ENCODE data around the gene SLC5A2. TPM values are rescaled to one million over a fixed set of nuclear protein-coding genes. Genes with fewer than 3 reads are reported as not detected.
A peak's percentile ranks its signal among the peaks of the same experiment; 100 is the strongest.

SLC5A2 gene
- total and polyA plus RNA-seq, 2 of the 13 experiments (the other 11 are each of a cell fraction or from before 2014, with no cell fraction given): 0.24 to 0.97 TPM

DNA sequence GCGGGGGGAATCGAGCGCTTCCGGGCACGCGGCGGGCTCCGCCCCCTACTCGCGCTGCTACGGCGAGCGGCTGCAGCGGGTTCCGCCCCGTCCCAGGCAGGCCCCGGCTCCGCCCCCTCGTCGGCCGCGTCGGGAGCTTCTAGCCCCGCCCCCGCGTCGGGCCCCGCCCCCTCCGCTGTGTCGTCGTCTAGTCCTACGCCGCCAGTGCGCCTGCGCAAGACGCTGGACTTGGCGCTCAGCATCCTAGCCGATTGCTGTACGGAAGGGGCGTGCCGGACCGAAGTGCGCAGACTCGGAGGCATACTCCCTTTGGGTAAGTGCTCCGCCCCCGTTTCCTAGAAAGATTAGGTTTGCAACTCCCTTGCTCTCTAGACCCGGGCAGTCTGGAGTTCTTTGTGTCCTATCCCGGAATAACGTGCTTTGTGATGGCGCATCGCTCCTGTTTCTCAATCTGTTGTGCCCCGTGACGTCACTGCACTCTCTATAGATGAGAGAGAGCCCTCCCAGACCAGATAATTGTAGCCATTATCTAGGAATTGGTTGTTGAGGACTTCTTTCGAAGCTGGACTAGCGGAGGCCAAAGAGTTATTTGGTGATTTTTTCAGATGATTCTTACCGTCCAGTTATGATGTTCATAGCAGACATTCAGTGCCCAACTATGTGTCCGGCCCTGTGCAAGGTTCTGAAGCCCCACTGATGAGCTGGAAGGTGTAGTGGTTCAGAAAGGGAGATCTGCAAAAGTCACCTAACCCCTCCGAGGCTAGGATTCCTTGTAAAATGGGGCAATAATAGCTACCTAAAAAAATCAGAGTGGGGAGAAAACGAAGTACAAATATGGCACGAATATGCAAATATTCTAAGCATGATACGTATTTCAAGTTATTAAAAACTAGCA, 23.0 kb upstream of the SLC5A2 start (continued):
- TF ChIP-seq ATF7 (IDR thresholded peaks at IDR 0.05): peak; percentile 75
- TF ChIP-seq ATF7 (CRISPR knock-in tag; IDR thresholded peaks at IDR 0.05): no peak
- TF ChIP-seq KLF9 (CRISPR knock-in tag; IDR thresholded peaks at IDR 0.05; ENCODE audit: low read depth): peak; percentile 9; the same call in 1 of the 2 replicates
- TF ChIP-seq HHEX (CRISPR knock-in tag; IDR thresholded peaks at IDR 0.05): no peak
- TF ChIP-seq ZZZ3 (CRISPR knock-in tag; IDR thresholded peaks at IDR 0.05; ENCODE audit: borderline replicate concordance): 0 out of 2 replicates have a peak, but pooled peaks have one; percentile 15
- TF ChIP-seq SNRNP70 (IDR thresholded peaks at IDR 0.05; ENCODE audit: low read depth, low read length): no peak
- no peak for TF ChIP-seq SOX6 (IDR thresholded peaks at IDR 0.05)
- peak; percentile 30; the same call in 1 of the 2 replicates for TF ChIP-seq SOX6 (CRISPR knock-in tag; IDR thresholded peaks at IDR 0.05)
- peak; percentile 28 for TF ChIP-seq TBL1XR1 (IDR thresholded peaks at IDR 0.05; ENCODE audit: borderline replicate concordance, low read length, partially characterized antibody)
- TF ChIP-seq, protein P1, sequence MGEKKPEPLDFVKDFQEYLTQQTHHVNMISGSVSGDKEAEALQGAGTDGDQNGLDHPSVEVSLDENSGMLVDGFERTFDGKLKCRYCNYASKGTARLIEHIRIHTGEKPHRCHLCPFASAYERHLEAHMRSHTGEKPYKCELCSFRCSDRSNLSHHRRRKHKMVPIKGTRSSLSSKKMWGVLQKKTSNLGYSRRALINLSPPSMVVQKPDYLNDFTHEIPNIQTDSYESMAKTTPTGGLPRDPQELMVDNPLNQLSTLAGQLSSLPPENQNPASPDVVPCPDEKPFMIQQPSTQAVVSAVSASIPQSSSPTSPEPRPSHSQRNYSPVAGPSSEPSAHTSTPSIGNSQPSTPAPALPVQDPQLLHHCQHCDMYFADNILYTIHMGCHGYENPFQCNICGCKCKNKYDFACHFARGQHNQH (CRISPR knock-in tag; IDR thresholded peaks at IDR 0.05): 0 out of 2 replicates have a peak, but pooled peaks have one; percentile 12
- TF ChIP-seq, protein P2, sequence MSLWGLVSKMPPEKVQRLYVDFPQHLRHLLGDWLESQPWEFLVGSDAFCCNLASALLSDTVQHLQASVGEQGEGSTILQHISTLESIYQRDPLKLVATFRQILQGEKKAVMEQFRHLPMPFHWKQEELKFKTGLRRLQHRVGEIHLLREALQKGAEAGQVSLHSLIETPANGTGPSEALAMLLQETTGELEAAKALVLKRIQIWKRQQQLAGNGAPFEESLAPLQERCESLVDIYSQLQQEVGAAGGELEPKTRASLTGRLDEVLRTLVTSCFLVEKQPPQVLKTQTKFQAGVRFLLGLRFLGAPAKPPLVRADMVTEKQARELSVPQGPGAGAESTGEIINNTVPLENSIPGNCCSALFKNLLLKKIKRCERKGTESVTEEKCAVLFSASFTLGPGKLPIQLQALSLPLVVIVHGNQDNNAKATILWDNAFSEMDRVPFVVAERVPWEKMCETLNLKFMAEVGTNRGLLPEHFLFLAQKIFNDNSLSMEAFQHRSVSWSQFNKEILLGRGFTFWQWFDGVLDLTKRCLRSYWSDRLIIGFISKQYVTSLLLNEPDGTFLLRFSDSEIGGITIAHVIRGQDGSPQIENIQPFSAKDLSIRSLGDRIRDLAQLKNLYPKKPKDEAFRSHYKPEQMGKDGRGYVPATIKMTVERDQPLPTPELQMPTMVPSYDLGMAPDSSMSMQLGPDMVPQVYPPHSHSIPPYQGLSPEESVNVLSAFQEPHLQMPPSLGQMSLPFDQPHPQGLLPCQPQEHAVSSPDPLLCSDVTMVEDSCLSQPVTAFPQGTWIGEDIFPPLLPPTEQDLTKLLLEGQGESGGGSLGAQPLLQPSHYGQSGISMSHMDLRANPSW (CRISPR knock-in tag; IDR thresholded peaks at IDR 0.05; ENCODE audit: borderline replicate concordance): no peak
- peak; percentile 51; the same call in 1 of the 2 replicates for TF ChIP-seq KDM5A (IDR thresholded peaks at IDR 0.05; ENCODE audit: borderline replicate concordance, low read length)
